ENCODE data around the gene SORCS1.

- TF ChIP-seq YY1 (IDR thresholded peaks at IDR 0.05; ENCODE audit: extremely low read depth, insufficient replicate concordance, low read depth, low read length) (no peak), CTCF (IDR thresholded peaks at IDR 0.05 in 2 of 3, conservative IDR thresholded peaks at IDR 0.05 in 1 of 3; ENCODE audit: borderline replicate concordance in 1 of 3, insufficient read depth in 1 of 3, low read depth in 2 of 3, low read length in 2 of 3) (no peak), EGR1 (IDR thresholded peaks at IDR 0.05; ENCODE audit: low read depth) (no peak), SP1 (IDR thresholded peaks at IDR 0.05; ENCODE audit: low read depth) (no peak), POLR2A (IDR thresholded peaks at IDR 0.05; ENCODE audit: borderline replicate concordance, extremely low read depth, insufficient read depth, insufficient read length) (no peak), EZH2 (IDR thresholded peaks at IDR 0.05) (no peak), RAD21 (IDR thresholded peaks at IDR 0.05; ENCODE audit: low read depth) (no peak), REST (IDR thresholded peaks at IDR 0.05; ENCODE audit: low read depth) (no peak), ZNF274 (IDR thresholded peaks at IDR 0.05; ENCODE audit: low read depth, low read length) (no peak), JUND (IDR thresholded peaks at IDR 0.05) (no peak)
- TF ChIP-seq, protein P1, sequence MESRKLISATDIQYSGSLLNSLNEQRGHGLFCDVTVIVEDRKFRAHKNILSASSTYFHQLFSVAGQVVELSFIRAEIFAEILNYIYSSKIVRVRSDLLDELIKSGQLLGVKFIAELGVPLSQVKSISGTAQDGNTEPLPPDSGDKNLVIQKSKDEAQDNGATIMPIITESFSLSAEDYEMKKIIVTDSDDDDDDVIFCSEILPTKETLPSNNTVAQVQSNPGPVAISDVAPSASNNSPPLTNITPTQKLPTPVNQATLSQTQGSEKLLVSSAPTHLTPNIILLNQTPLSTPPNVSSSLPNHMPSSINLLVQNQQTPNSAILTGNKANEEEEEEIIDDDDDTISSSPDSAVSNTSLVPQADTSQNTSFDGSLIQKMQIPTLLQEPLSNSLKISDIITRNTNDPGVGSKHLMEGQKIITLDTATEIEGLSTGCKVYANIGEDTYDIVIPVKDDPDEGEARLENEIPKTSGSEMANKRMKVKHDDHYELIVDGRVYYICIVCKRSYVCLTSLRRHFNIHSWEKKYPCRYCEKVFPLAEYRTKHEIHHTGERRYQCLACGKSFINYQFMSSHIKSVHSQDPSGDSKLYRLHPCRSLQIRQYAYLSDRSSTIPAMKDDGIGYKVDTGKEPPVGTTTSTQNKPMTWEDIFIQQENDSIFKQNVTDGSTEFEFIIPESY (IDR thresholded peaks at IDR 0.05; ENCODE audit: extremely low read depth, insufficient replicate concordance, low read length): no peak
Measured at GRCh38 chr10:106614293-106614692, 550.2 kb downstream of the SORCS1 start.

Measured in HCT116 (cell line).